Kidney epithelial cell (primary cell): ENCODE measurements around the gene SNX3. TPM values are rescaled to one million over a fixed set of nuclear protein-coding genes. Genes with fewer than 3 reads are reported as not detected.

ENCODE experiments used
- DNase-seq: peaks from one replicate; pipeline ENCODE4 v3.0.0-alpha.2; 2010; ENCODE audit warnings: low read depth
- H3K27me3 ChIP-seq: 2 replicates; pipeline ENCODE4 v1.6.0; 2011; ENCODE audit warnings: low read length; ENCODE audit not compliant: control insufficient read depth, insufficient read depth
- H3K36me3 ChIP-seq: 2 replicates; pipeline ENCODE4 v1.5.1; 2011; ENCODE audit warnings: low read length; ENCODE audit not compliant: control insufficient read depth, insufficient read depth
- H3K4me3 ChIP-seq: 2 replicates; pipeline ENCODE4 v1.5.1; 2011; ENCODE audit warnings: low read depth, mild to moderate bottlenecking, control low read depth, low read length
- CTCF ChIP-seq: IDR thresholded peaks from 2 replicates; pipeline ENCODE4 v1.5.1; 2011; ENCODE audit warnings: mild to moderate bottlenecking, moderate library complexity, low read length, control low read depth, inconsistent platforms; ENCODE audit not compliant: insufficient read depth, poor library complexity, severe bottlenecking
- total RNA-seq: library from RNA; depleted of rRNA; stranded (reverse); fragments of >200 nt; gene quantifications from 2 replicates; pipeline ENCODE4 v1.2.3, GENCODE V29; 2015

Gene SNX3
- total RNA-seq, 1 donor from 2014 or later: 130 TPM

- TF ChIP-seq CTCF: no peak
- no peak overlapping the region for H3K4me3 ChIP-seq
- H3K27me3 ChIP-seq: no peaks in the 10 kb centered on the region
- no peak for DNase-seq
- no peaks in the 10 kb centered on the region for H3K36me3 ChIP-seq
Observed at GRCh38 chr6:108198761-108199498, 61.9 kb downstream of the SNX3 start.

- Histone ChIP-seq H3K36me3 (no peaks in the 10 kb centered on the region), H3K27me3 (peaks cover 2% of the 10 kb centered on the region), H3K4me3 (no peak overlapping the region)
- no peak for TF ChIP-seq CTCF
- no peak for DNase-seq
Observed at GRCh38 chr6:108195209-108195608, 65.6 kb downstream of the SNX3 start.

- Histone ChIP-seq H3K27me3 (peaks cover 2% of the 10 kb centered on the region), H3K4me3 (no peak overlapping the region), H3K36me3 (no peaks in the 10 kb centered on the region)
- DNase-seq: no peak
- no peak for TF ChIP-seq CTCF
Observed at GRCh38 chr6:108194503-108194902, 66.3 kb downstream of the SNX3 start.

GRCh38 chr6:108193835-108194234 lies 67.0 kb downstream of the SNX3 start:
- no peak for DNase-seq
- peaks cover 4% of the 10 kb centered on the region for H3K27me3 ChIP-seq
- no peak overlapping the region for H3K4me3 ChIP-seq
- no peak for TF ChIP-seq CTCF
- no peaks in the 10 kb centered on the region for H3K36me3 ChIP-seq

GRCh38 chr6:108193131-108193530 lies 67.7 kb downstream of the SNX3 start:
- Histone ChIP-seq H3K27me3 (peaks cover 4% of the 10 kb centered on the region), H3K4me3 (no peak overlapping the region), H3K36me3 (no peaks in the 10 kb centered on the region)
- no peak for TF ChIP-seq CTCF
- DNase-seq: no peak

- no peak for DNase-seq
- H3K27me3 ChIP-seq: peaks cover 8% of the 10 kb centered on the region
- no peak overlapping the region for H3K4me3 ChIP-seq
- no peaks in the 10 kb centered on the region for H3K36me3 ChIP-seq
- TF ChIP-seq CTCF: no peak
Observed at GRCh38 chr6:108187519-108187918, 73.3 kb downstream of the SNX3 start.
